NCI-H774 (cell line): ENCODE measurements around the gene SUPT20HL1.
"Not testable (repeated sequence)": the region's sequence is repeated elsewhere in the genome, so short reads cannot be mapped to it uniquely, and the experiment has no call there.

Source experiments
- DNase-seq: peaks from one replicate; lab custom pipeline; 2025; lab: John Stamatoyannopoulos, UW

SUPT20HL1 gene

GRCh38 chrX:24360272-24360671, at the start of gene SUPT20HL1:
Gene SUPT20HL1 (plus strand): TSS chrX:24360639. CDS start chrX:24362761, 2,122 bp downstream.
- no peak for DNase-seq

DNA sequence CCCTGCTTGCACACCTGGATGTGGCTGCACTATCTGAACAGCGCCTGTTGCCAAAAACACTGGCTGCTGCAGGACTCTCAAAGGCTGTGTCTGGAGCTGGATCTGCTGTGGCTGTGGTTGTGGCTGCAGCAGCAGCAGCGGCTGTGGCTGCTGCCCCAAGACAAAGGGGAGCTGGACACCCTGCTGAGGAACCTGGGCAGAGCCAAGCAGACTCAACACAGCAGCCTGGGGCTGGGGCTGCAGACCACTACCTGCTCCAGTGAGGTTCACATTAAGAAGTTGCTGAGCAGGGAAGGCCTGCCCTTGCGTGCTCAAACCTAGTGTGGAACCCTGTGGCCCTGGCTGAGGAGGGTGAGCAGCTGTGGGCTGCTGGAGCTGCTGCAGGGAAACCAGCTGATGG, 49.5 kb upstream of the SUPT20HL1 start:
- not testable (repeated sequence) for DNase-seq

DNA sequence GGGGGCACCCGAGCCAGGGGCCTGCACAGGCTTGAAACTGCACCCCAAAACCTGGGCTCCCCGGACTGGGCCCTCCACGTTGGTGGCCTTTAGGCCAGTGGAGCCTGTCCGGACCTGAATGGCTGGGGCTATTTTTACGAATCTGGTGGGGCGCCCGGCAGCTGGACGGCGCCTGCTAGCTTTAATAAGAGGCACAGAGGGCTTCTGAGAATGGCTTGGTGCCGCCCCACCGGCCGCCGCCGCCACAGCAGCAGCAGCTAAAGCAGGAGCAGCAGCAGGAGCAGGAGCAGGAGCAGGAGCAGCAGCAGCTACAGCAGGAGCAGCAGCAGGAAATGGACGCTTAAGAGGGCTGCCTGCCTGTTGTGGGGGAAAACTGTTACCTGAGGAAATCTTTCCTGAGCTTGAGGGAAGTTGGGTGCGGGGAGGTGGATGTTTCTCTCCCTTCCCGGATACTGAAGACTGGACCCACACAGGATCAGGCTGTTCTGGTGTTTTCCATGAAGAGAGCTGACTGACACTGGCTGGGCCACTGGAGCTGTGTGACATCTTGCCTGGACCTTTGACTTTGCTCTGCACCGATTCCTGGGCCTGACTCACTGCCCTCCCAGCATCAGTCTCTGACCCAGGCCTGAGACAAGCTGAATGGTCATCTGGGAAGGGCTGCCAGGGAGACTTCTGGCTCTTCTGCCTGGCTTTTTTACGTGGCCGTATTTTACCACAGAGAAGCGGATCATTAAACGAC, 48.8 kb upstream of the SUPT20HL1 start:
- DNase-seq = not testable (repeated sequence)

DNA sequence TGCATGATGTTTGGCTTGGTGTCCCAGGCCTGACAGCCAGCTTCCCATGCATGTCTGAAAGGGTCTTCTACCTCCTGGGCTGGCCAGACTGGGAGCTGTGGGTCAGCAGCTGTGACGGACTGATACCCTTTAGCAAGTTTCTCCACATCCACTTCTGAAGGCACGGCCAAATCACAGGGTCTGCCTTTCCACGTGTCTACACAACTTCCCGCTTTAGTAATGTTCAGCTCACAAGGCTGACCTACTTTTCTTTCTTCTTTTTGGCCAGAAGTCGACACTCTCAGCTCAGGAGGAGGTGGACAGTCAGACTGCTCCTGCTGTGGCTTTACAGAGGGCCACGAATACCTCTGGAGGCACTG, 48.2 kb upstream of the SUPT20HL1 start:
- not testable (repeated sequence) for DNase-seq

GRCh38 chrX:24314019-24314635, 46.3 kb upstream of the SUPT20HL1 start, which contains the start of gene SUPT20HL2:
Gene SUPT20HL2 (minus strand): TSS chrX:24314069. CDS start chrX:24313315, 754 bp downstream.
- DNase-seq = no peak

GRCh38 chrX:24316111-24316510, 44.3 kb upstream of the SUPT20HL1 start:
- DNase-seq = no peak

GRCh38 chrX:24317567-24317966, 42.9 kb upstream of the SUPT20HL1 start:
- DNase-seq = no peak

DNA sequence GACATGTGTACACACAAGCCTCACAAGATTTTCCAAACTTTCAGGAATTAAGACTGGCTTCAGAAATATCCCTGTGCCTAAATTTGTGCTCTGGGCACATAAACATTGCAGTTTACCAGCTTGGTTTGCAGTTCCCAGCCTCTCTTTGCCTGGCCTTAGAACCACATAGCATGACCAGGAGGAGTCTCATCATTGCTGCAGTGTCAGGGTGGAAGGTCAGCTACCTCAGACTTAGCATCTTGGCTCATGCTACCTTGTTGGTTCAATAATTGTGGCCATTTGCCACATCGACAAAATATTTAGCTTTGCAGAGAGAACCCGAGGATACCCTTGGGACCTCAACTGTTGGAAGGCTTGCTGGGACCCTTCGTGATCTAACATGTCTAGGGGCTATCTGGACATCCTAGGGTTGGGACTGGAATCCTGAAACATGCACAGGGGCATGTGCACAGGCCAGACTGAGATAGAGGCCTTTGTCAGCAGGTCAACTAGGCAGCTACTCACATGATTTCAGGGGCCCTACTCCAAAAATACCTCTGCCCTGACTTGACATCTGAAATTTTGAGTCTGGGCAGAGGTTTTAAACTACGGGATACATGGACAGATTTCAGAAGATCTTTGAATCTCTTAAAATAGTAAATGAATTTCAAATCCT, 38.6 kb upstream of the SUPT20HL1 start:
- DNase-seq = no peak

GRCh38 chrX:24325231-24325630, 35.2 kb upstream of the SUPT20HL1 start:
- DNase-seq = no peak

DNA sequence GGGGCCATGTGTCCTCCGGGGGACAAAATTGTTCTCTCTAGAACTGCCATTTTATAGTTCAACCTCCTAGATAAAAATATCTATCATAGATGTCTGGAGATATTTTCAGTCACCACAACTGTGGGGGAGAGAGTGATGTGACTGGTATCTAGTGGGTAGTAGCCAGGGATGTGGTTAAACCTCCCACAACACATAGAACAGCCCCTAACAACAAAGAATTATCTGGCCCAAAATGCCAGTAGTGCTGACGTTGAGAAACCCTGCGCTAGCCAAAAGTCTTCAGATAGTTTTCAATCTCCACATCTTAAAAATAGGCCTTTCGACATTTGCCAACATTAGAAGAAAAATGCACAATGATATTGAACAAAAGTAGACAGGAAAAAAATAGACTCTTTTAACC, 27.6 kb upstream of the SUPT20HL1 start:
- no peak for DNase-seq

DNA sequence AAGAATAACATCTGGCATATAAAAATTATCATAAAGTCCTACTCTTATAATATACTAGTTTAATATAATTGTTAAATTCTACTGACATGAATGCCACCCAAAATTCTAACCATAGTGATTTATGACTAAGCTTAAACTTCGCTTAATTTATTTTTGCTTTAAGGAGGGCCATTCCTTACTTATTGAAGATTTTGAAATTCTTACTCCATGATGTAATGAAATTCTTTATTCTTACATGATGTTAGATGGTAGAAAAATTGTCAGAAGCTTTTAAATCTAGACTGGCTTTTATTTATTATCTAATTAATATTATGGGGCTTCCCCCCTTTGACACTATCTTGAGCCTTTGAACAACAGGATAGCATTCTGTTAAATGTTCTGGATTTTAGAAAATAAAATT, 27.1 kb upstream of the SUPT20HL1 start:
- no peak for DNase-seq

DNA sequence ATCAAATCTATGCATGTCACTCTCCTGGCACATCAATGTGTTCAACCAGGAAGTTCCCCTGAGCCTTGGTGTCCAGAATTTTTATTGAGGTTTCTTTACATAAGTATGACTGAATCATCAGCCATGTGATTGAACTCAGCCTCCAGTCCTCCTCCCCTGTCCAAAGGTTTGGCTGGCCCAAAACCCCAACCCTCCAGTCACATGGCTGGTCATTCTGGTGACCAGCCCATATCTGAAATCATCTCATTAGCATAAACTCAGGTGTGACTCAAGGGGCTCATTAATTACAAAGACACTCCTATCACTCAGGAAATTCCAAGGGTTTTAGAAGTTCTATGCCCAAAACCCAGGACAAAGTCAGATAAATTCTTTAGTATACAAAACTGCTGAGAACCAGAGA, 26.0 kb upstream of the SUPT20HL1 start:
- DNase-seq = no peak

GRCh38 chrX:24335871-24336270, 24.6 kb upstream of the SUPT20HL1 start:
- DNase-seq = no peak

DNA sequence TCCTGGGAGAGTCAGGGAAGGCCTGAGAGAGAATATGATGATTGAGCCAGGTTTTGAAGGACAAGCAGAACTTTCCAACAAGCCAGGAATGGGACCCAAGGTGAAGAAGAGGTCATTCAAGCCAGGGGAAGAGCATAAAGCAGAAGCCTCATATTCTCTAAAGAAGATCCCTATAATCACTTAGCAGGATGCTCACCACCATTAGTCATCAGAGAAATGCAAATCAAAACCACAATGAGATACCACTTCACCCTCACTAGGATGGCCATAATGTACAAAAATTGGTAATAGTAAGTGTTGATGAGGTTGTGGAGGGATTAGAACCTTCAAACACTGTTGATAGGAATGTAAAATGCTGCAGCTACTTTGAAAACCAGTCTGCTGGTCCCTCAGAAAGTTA, 20.5 kb upstream of the SUPT20HL1 start:
- DNase-seq = no peak

GRCh38 chrX:24340501-24340900, 19.9 kb upstream of the SUPT20HL1 start:
- DNase-seq = no peak

- DNase-seq = no peak
Measured at GRCh38 chrX:24341795-24342194, 18.6 kb upstream of the SUPT20HL1 start.

GRCh38 chrX:24343719-24344118, 16.7 kb upstream of the SUPT20HL1 start:
- no peak for DNase-seq

GRCh38 chrX:24347881-24348280, 12.6 kb upstream of the SUPT20HL1 start:
- no peak for DNase-seq

GRCh38 chrX:24350217-24350616, 10.2 kb upstream of the SUPT20HL1 start:
- no peak for DNase-seq

- DNase-seq = no peak
Measured at GRCh38 chrX:24355095-24355494, 5.3 kb upstream of the SUPT20HL1 start.

DNA sequence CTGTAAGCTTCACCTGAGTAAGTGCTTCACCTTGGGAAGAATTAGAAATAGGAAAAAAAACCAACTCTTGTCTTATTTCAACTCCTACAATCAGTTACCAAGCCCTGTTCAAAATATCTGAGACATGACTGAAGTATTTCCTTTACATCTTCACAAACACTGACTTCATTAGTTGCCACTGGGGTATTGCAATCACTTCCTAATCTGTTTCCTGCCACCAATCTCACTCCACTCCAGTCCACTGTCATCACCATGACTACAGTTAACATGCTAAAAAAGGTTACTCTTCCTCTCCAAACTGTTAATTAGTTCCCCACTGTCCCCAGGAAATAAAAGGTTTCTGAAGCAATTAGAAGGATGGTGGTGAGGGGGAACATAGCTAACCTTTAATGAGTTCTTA, 3.3 kb upstream of the SUPT20HL1 start:
- no peak for DNase-seq

DNA sequence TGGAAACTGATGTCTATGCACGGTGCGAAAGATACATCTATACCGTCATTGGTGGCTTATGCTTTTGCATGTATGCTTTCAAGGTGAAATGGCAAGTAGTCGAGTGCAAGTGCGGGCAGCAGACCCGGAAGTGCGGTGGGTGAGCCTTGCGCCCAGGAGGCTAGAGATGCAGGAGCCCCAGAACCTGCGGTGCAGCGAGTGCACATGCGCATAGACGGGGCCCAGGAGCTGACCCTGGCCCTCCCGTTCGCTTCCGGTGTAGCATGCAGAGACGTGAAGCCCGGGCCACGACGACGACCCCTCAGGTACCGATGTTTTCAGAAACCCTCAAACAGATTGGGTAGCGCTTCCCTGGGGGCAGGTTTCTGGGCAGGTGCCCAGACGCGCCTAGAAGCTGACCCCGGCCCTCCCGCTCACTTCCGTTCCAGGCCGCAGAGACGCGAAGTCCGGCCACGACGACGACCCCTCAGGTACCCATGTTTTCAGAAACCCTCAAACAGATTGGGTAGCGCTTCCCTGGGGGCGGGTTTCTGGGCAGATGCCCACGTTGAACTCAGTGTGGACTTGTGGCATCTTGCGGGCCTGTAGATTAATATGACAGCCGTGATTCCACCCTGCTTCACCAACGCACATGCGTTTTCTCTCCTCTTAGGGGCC, 1.8 kb downstream of the SUPT20HL1 start:
- not testable (repeated sequence) for DNase-seq
